ENCODE measurements around the gene RWDD1.

RWDD1 gene

DNA sequence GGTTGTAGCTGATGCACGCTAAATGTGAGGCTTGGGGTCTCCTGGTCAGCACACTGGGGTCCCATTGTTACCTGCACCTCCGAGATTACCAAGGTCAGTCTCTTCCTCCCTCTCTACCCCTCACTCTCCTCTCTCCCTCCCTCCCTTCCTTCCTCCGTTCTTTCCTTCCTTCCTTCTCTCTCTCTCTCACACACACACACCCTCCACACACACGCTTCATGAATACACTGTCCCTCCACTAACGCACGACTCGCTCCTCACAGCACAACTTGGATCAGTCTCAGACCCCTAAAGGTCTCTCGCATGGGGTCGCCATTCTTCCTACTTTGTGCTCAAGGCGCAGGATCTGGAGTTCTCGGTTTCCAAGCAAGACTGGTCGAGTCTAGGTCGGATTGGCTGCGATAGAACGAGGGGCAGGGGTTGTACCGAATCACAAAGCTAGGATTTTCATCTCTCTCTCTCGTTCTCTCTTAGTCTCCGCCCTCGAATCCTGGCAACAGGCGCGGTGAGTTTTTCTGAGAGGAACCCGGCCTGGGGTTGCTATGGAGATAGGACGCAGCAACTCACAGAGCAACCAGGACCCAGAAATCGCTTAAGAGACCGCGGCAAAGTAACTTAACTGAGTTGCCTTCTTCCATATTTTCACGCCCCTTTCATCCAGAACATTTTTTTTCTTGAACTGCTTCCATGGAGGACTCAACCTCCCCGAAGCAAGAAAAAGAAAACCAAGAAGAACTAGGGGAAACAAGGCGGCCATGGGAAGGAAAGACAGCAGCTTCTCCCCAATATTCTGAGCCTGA lies 44.8 kb downstream of the RWDD1 start, which contains the start of gene RSPH4A:
RSPH4A (plus strand) TSS at position 543 of the 800 bp plus-strand sequence; CDS start at position 688, 145 bp downstream.
- peak; percentile 84 for DNase-seq

DNA sequence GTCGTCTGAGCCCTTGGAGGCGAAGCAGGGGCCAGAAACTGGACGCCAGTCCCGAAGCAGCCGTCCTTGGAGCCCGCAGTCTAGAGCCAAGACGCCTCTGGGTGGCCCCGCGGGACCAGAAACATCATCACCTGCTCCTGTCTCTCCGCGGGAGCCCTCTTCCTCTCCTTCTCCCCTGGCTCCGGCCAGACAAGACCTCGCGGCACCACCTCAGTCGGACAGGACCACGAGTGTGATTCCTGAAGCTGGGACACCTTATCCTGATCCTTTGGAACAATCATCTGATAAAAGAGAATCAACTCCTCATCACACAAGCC lies 45.4 kb downstream of the RWDD1 start:
- no peak for DNase-seq

DNA sequence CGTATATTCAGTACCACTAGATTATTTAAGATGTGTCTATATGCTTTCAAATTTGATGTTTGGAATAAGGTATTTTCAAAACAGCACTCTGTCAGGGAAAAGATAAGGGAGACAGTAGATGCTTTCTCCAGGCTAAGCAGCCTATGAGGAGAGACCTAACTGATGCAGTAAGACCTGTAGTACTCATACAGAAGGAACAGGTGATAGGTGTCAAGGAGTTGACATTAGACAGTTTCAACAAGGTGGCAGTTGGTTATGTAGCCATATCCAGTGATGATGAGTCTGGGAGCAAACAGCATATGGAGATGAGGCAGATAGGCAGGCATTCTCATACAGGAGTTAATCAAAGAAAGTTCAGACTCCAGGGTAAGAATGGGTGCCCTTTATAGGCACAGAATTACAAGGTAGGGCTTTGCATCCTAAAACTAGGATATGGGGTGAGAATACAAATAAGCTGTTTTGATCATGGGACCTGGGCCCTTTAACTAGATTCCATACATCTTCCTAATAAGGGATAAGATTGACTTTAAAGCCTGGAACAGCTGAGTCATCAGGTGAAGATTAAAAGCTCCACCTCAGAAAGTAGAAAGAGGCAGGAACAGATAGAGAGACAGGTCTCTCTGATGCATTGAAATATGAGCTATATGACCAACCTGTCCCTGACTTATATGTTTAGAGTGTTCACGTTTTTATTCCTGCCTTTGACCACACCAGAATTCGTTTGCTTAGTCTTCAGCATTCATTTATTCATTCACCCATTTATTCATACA lies 52.9 kb downstream of the RWDD1 start:
- DNase-seq: no peak

DNA sequence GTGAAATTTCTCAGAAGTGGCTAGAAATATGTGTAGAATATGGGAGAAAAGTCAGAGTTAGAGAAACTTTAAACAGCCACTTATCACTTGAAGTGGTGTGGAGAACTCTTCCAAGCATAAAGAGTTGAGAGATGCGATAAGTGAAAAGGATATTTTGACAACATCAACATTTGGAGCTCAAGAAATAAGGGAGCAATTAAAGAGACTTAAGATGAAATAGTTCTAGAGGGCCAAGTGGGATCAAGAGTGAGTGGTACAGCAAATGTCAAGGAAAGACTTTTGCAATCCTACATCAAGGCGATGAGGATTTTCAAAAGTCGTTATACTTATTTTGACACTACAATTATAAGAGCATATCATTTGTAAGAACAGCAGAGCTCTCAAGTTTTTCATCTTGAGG lies 54.6 kb downstream of the RWDD1 start:
- DNase-seq: no peak

DNA sequence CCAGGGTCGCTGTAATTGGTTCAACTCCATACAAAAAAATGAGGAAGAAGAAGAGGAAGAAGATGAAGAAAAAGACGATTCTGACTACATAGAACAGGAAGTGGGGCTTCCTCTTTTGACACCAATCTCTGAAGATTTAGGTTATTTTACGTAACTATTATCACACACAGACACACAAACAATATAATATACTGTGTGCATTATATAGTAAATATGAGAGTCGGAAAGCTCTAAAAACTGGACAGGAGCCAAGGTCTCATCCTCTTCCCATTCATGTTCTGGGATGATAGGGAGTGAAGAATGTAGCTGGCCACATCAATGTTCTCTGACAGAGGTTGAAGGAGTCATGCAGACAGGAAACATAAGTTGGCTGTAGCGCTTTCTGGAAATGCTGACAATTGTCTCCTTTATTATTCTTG lies 58.3 kb downstream of the RWDD1 start:
- no peak for DNase-seq

DNA sequence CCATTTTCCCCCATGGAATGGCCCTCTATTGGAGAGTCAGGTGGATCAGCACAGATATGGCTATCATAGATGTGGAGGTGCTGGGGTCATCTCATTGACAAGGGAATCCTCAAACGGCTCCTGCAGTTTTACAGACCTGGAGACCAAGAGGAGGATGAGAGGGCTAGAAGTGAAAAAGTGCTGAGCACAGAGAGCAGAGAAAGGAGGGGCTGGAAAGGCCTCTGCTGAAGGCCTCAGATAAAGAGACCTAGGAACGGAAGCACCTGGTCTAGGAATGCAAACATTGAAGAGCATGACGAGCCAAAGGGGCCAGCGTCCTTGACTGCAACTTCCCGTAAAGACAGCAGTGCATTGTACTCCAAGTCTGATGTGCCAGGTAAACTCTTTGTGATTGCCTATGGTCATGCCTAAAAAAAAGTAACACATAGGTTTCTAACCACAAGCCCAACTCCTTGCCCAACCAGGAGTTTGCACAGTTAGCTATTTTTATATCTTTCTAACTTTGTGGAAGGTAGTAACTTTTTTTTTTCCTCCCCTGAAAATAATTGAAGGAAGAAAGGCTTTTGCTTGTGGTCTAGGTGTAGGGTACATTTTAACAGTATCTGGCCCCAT lies 60.2 kb downstream of the RWDD1 start:
- DNase-seq: peak; percentile 50

DNA sequence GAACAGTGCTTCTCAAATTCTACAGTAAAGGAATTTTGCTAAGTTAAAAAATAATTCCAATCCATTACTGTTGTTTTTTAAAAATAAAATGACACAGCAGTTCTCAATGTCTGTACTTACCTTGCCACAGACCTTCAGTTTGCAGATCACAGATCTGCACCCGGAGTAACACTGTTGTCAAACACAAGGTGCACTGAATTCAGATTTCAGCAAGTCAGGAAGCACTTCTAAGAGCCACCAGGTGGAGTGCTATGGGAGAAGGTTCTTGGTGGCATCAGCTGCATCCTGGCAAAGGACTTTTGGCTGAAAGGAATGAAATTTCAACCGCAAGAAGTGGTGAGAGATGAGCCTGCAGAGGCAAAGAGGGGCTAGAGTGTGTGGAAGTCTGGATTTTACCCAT lies 62.4 kb downstream of the RWDD1 start:
- DNase-seq: no peak
